UCSD-AML1 (cell line): ENCODE data around the gene ARHGEF35.
"Not testable (repeated sequence)": the region's sequence is repeated elsewhere in the genome, so short reads cannot be mapped to it uniquely, and the experiment has no call there.

ENCODE experiments used
- DNase-seq: peaks from one replicate; lab custom pipeline; 2025; ENCODE audit not compliant: unreplicated experiment; lab: John Stamatoyannopoulos, UW

The ARHGEF35 gene

GRCh38 chr7:144195212-144195872 lies at the start of gene ARHGEF35:
TSS of gene ARHGEF35 (minus strand) at chr7:144195833. CDS start at chr7:144188383, 7,450 bp downstream.
- DNase-seq = not testable (repeated sequence)

- DNase-seq = not testable (repeated sequence)
Observed at GRCh38 chr7:144245372-144245771, 49.7 kb upstream of the ARHGEF35 start.

GRCh38 chr7:144239365-144239764 lies 43.7 kb upstream of the ARHGEF35 start, which contains the start of gene OR2A42:
TSS of gene OR2A42 (minus strand) at chr7:144239605. CDS start at chr7:144232843, 6,762 bp downstream.
- DNase-seq = not testable (repeated sequence)

- not testable (repeated sequence) for DNase-seq
Observed at GRCh38 chr7:144238530-144239082, 43.0 kb upstream of the ARHGEF35 start.

- not testable (repeated sequence) for DNase-seq
Observed at GRCh38 chr7:144233039-144233438, 37.4 kb upstream of the ARHGEF35 start.

GRCh38 chr7:144231027-144231426 lies 35.4 kb upstream of the ARHGEF35 start:
- not testable (repeated sequence) for DNase-seq

- not testable (repeated sequence) for DNase-seq
Observed at GRCh38 chr7:144228810-144229209, 33.2 kb upstream of the ARHGEF35 start.

- not testable (repeated sequence) for DNase-seq
Observed at GRCh38 chr7:144226866-144227265, 31.2 kb upstream of the ARHGEF35 start.

- DNase-seq = not testable (repeated sequence)
Observed at GRCh38 chr7:144223675-144224074, 28.0 kb upstream of the ARHGEF35 start.

- not testable (repeated sequence) for DNase-seq
Observed at GRCh38 chr7:144220531-144220930, 24.9 kb upstream of the ARHGEF35 start.

GRCh38 chr7:144219149-144219548 lies 23.5 kb upstream of the ARHGEF35 start:
- not testable (repeated sequence) for DNase-seq

GRCh38 chr7:144218581-144218980 lies 22.9 kb upstream of the ARHGEF35 start:
- not testable (repeated sequence) for DNase-seq

- not testable (repeated sequence) for DNase-seq
Observed at GRCh38 chr7:144217200-144217599, 21.6 kb upstream of the ARHGEF35 start.

- not testable (repeated sequence) for DNase-seq
Observed at GRCh38 chr7:144205306-144205705, 9.7 kb upstream of the ARHGEF35 start.

GRCh38 chr7:144203086-144203485 lies 7.5 kb upstream of the ARHGEF35 start:
- DNase-seq = not testable (repeated sequence)

GRCh38 chr7:144201978-144202377 lies 6.3 kb upstream of the ARHGEF35 start:
- not testable (repeated sequence) for DNase-seq

- not testable (repeated sequence) for DNase-seq
Observed at GRCh38 chr7:144198934-144199333, 3.3 kb upstream of the ARHGEF35 start.

- DNase-seq = not testable (repeated sequence)
Observed at GRCh38 chr7:144194453-144194852, 1.2 kb downstream of the ARHGEF35 start.

GRCh38 chr7:144193782-144194181 lies 1.9 kb downstream of the ARHGEF35 start:
- DNase-seq = not testable (repeated sequence)

GRCh38 chr7:144188578-144189171 lies 7.0 kb downstream of the ARHGEF35 start:
- not testable (repeated sequence) for DNase-seq

GRCh38 chr7:144187848-144188247 lies 7.8 kb downstream of the ARHGEF35 start:
- DNase-seq = not testable (repeated sequence)

- not testable (repeated sequence) for DNase-seq
Observed at GRCh38 chr7:144183166-144183565, 12.5 kb downstream of the ARHGEF35 start, which contains the start of gene CTAGE4. TSS of gene CTAGE4 (plus strand) at chr7:144183466. CDS start at chr7:144183504, 38 bp downstream.
